Measurements from ENCODE around the gene IGFBP3.

DNA sequence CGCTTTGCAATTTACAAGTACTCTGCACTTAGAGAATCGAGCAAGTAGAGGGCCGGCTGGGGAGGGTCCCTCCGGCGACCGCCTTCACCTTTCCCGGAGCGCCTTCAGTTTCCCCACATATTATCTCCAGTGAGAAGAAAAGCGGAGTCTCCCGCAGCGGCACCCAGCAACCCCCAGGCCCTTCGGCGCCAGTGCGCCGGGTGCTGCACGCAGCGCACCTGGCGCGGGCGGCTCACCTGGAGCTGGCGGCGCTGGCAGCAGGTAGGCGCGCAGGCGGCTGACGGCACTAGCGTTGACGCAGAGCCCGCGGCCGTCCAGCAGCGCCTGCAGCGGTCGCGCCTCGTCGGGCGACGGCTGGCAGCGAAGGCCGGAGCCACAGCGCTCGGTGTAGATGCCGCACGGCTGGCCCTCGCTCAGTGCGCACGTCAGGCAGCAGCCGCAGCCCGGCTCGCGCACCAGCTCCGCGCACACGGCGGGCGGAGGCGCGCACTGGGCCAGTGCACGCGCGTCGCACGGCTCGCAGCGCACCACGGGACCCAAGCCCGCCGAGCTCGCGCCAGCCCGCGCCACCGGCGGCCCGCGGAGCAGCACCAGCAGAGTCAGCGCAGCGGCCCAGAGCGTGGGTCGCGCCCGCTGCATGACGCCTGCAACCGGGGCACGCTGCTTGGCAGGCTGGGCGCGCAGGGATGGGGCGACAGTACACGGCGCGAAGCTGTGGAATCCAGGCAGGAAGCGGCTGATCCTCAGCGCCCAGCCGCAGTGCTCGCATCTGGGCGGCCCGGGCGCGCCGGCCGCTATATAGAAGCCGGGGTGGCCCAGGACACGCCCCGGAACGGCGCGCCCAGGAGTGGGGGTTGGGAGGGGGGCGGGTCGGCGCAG is at the start of gene IGFBP3:
- no peak for TF ChIP-seq GATA3 (IDR thresholded peaks at IDR 0.05; ENCODE audit: low read depth, low read length)
- TF ChIP-seq GATA2 (IDR thresholded peaks at IDR 0.05; ENCODE audit: low read depth, low read length), result no peak
